G401 (cell line): ENCODE measurements around the gene GTF3C1. TPM values are rescaled to one million over a fixed set of nuclear protein-coding genes. Genes with fewer than 3 reads are reported as not detected.

Source experiments
- DNase-seq: peaks from one replicate; pipeline ENCODE4 v3.0.0-alpha.2; 2015; ENCODE audit warnings: low spot score
- in situ Hi-C: cut with HindIII; loops from 2 replicates; pipeline ENCODE4 v1.10.0; 2016; ENCODE audit warnings: low sequenced_read_pairs, mixed read lengths
- total RNA-seq: library from RNA; depleted of rRNA; stranded (reverse); fragments of >200 nt; shearing (Covaris generic); gene quantifications from 2 replicates; pipeline ENCODE4 v1.2.3, GENCODE V29; 2014

GTF3C1 gene
- total RNA-seq, 1 experiment from 2014 or later: 154 TPM

GRCh38 chr16:27492588-27492979, 57.1 kb downstream of the GTF3C1 start:
- in situ Hi-C loops: no loop called here

GRCh38 chr16:27491894-27492587, 57.7 kb downstream of the GTF3C1 start:
- in situ Hi-C loops: no loop called here
- DNase-seq: no peak

More at GRCh38 chr16:27492588-27492979, 57.1 kb downstream of the GTF3C1 start:
- no peak for DNase-seq

- DNase-seq: no peak
- in situ Hi-C loops: no loop called here
Observed at GRCh38 chr16:27489906-27490305, 59.8 kb downstream of the GTF3C1 start.

GRCh38 chr16:27489421-27489820, 60.3 kb downstream of the GTF3C1 start:
- in situ Hi-C loops: no loop called here
- no peak for DNase-seq

- no peak for DNase-seq
- in situ Hi-C loops: no loop called here
Observed at GRCh38 chr16:27486760-27487159, 63.0 kb downstream of the GTF3C1 start.

- in situ Hi-C loops: no loop called here
- DNase-seq: no peak
Observed at GRCh38 chr16:27486344-27486743, 63.4 kb downstream of the GTF3C1 start.

GRCh38 chr16:27485811-27486210, 63.9 kb downstream of the GTF3C1 start:
- DNase-seq: no peak
- in situ Hi-C loops: no loop called here

- in situ Hi-C loops: no loop called here
- DNase-seq: peak; percentile 2
Observed at GRCh38 chr16:27485126-27485525, 64.6 kb downstream of the GTF3C1 start.

- in situ Hi-C loops: no loop called here
- DNase-seq: no peak
Observed at GRCh38 chr16:27483624-27484023, 66.1 kb downstream of the GTF3C1 start.

GRCh38 chr16:27483088-27483437, 66.7 kb downstream of the GTF3C1 start:
- DNase-seq: no peak
- in situ Hi-C loops: no loop called here

- DNase-seq: no peak
- in situ Hi-C loops: no loop called here
Observed at GRCh38 chr16:27482397-27483087, 67.2 kb downstream of the GTF3C1 start.

- no peak for DNase-seq
- in situ Hi-C loops: no loop called here
Observed at GRCh38 chr16:27481282-27481934, 68.3 kb downstream of the GTF3C1 start.

GRCh38 chr16:27480761-27481160, 69.0 kb downstream of the GTF3C1 start:
- no peak for DNase-seq

GRCh38 chr16:27476240-27476639, 73.5 kb downstream of the GTF3C1 start:
- in situ Hi-C loops: no loop called here

More at GRCh38 chr16:27480761-27481160, 69.0 kb downstream of the GTF3C1 start:
- in situ Hi-C loops: no loop called here

GRCh38 chr16:27475561-27475960, 74.2 kb downstream of the GTF3C1 start:
- no peak for DNase-seq
- in situ Hi-C loops: no loop called here

More at GRCh38 chr16:27476240-27476639, 73.5 kb downstream of the GTF3C1 start:
- DNase-seq: no peak

GRCh38 chr16:27474921-27475320, 74.8 kb downstream of the GTF3C1 start:
- no peak for DNase-seq
- in situ Hi-C loops: no loop called here

GRCh38 chr16:27474041-27474440, 75.7 kb downstream of the GTF3C1 start:
- in situ Hi-C loops: no loop called here
- no peak for DNase-seq

- in situ Hi-C loops: no loop called here
Observed at GRCh38 chr16:27473101-27473900, 76.4 kb downstream of the GTF3C1 start.

More at GRCh38 chr16:27473101-27473900, 76.4 kb downstream of the GTF3C1 start:
- DNase-seq: no peak
